ENCODE measurements around the gene NFKBIL1.

The NFKBIL1 gene

GRCh38 chr6:31541059-31541657, 6.2 kb upstream of the NFKBIL1 start:
- Histone ChIP-seq H3K9me3 (ENCODE audit: severe bottlenecking) (no peaks in the 10 kb centered on the region), H3K36me3 (ENCODE audit: low read depth) (peaks cover 60% of the 10 kb centered on the region), H3K27me3 (ENCODE audit: insufficient read depth, poor library complexity, severe bottlenecking) (no peaks in the 10 kb centered on the region), H3K4me1 (ENCODE audit: insufficient read depth, poor library complexity, severe bottlenecking) (peaks cover 12% of the 10 kb centered on the region), H3K27ac (ENCODE audit: poor library complexity, severe bottlenecking) (peak overlapping the region; percentile 87), H3K4me3 (ENCODE audit: severe bottlenecking) (peak overlapping the region; percentile 48)
- ATAC-seq (ENCODE audit: low read depth): peak; percentile 16; the same call in 1 of the 3 replicates
- no peak for TF ChIP-seq CTCF (IDR thresholded peaks at IDR 0.05; ENCODE audit: poor library complexity, severe bottlenecking)
- no peak for DNase-seq (ENCODE audit: low spot score)

- H3K4me3 ChIP-seq (ENCODE audit: severe bottlenecking): peak within 1 kb of the TSS; percentile 48
- ATAC-seq (ENCODE audit: low read depth) (peak; percentile 73), DNase-seq (ENCODE audit: low spot score) (peak; percentile 96)
- H3K27ac ChIP-seq (ENCODE audit: poor library complexity, severe bottlenecking): peak within 1 kb of the TSS; percentile 87
- TF ChIP-seq CTCF (IDR thresholded peaks at IDR 0.05; ENCODE audit: poor library complexity, severe bottlenecking): no peak
- peaks cover 52% of the 10 kb centered on the region for H3K36me3 ChIP-seq (ENCODE audit: low read depth)
- H3K4me1 ChIP-seq (ENCODE audit: insufficient read depth, poor library complexity, severe bottlenecking): peaks cover 12% of the 10 kb centered on the region
- H3K9me3 ChIP-seq (ENCODE audit: severe bottlenecking): no peaks in the 10 kb centered on the region
- no peaks in the 10 kb centered on the region for H3K27me3 ChIP-seq (ENCODE audit: insufficient read depth, poor library complexity, severe bottlenecking)
Measured at GRCh38 chr6:31541658-31542521, 5.5 kb upstream of the NFKBIL1 start, which contains the start of gene DDX39B. TSS of gene DDX39B (minus strand) at chr6:31542003. CDS start at chr6:31540532, 1,471 bp downstream.

GRCh38 chr6:31543639-31544038, 3.8 kb upstream of the NFKBIL1 start:
- H3K4me1 ChIP-seq (ENCODE audit: insufficient read depth, poor library complexity, severe bottlenecking): peaks cover 15% of the 10 kb centered on the region
- no peaks in the 10 kb centered on the region for H3K9me3 ChIP-seq (ENCODE audit: severe bottlenecking)
- DNase-seq (ENCODE audit: low spot score): no peak
- no peak for ATAC-seq (ENCODE audit: low read depth)
- peaks cover 40% of the 10 kb centered on the region for H3K36me3 ChIP-seq (ENCODE audit: low read depth)
- TF ChIP-seq CTCF (IDR thresholded peaks at IDR 0.05; ENCODE audit: poor library complexity, severe bottlenecking): no peak
- H3K4me3 ChIP-seq (ENCODE audit: severe bottlenecking): no peak overlapping the region
- no peaks in the 10 kb centered on the region for H3K27me3 ChIP-seq (ENCODE audit: insufficient read depth, poor library complexity, severe bottlenecking)
- no peak overlapping the region for H3K27ac ChIP-seq (ENCODE audit: poor library complexity, severe bottlenecking)

GRCh38 chr6:31544676-31545075, 2.7 kb upstream of the NFKBIL1 start:
- DNase-seq (ENCODE audit: low spot score): no peak
- no peak for TF ChIP-seq CTCF (IDR thresholded peaks at IDR 0.05; ENCODE audit: poor library complexity, severe bottlenecking)
- no peak overlapping the region for H3K4me3 ChIP-seq (ENCODE audit: severe bottlenecking)
- H3K4me1 ChIP-seq (ENCODE audit: insufficient read depth, poor library complexity, severe bottlenecking): peaks cover 12% of the 10 kb centered on the region
- no peaks in the 10 kb centered on the region for H3K9me3 ChIP-seq (ENCODE audit: severe bottlenecking)
- H3K27me3 ChIP-seq (ENCODE audit: insufficient read depth, poor library complexity, severe bottlenecking): no peaks in the 10 kb centered on the region
- no peak overlapping the region for H3K27ac ChIP-seq (ENCODE audit: poor library complexity, severe bottlenecking)
- peaks cover 40% of the 10 kb centered on the region for H3K36me3 ChIP-seq (ENCODE audit: low read depth)
- ATAC-seq (ENCODE audit: low read depth): no peak
